Common myeloid progenitor, CD34-positive (primary cell): Measurements from ENCODE around the gene SPECC1.

Source experiments
- CTCF ChIA-PET: fragments of 350-600 bp; sonication (Branson Sonifier 250); formaldehyde crosslinking; loops from one replicate; lab custom pipeline; 2021; ENCODE audit warnings: antibody characterized with exemption; lab: Charles Lee
- POLR2A ChIA-PET: fragments of 350-600 bp; sonication (Branson Sonifier 250); formaldehyde crosslinking; loops from one replicate; lab custom pipeline; 2021; ENCODE audit warnings: antibody characterized with exemption; lab: Charles Lee
- DNase-seq, 3 donors: peaks; one replicate each; pipeline versions ENCODE4 v3.0.0 to v3.0.0-alpha.2; 2013
- H3K27ac ChIP-seq, 2 experiments: 1 replicate in 1 of 2; 2 replicates in 1 of 2; pipeline ENCODE4 v1.7.0; 2013; ENCODE audit warnings: inconsistent platforms in 2 of 2, low read length in 2 of 2, mild to moderate bottlenecking in 2 of 2, low read depth in 1 of 2, moderate library complexity in 1 of 2; ENCODE audit not compliant: severe bottlenecking in 2 of 2, insufficient read depth in 1 of 2, poor library complexity in 1 of 2
- H3K27me3 ChIP-seq, 5 experiments: replicated peaks in 2 of 5; 1 replicate in 3 of 5; 2 replicates in 2 of 5; pipeline versions ENCODE4 v1.6.1 to v1.7.0; 2013; ENCODE audit warnings: low read length in 4 of 5, mild to moderate bottlenecking in 2 of 5, moderate library complexity in 2 of 5, inconsistent platforms in 1 of 5; ENCODE audit not compliant: insufficient read depth in 5 of 5, control insufficient read depth in 4 of 5
- H3K36me3 ChIP-seq, 4 experiments: 1 replicate in 2 of 4; 2 replicates in 2 of 4; pipeline versions ENCODE4 v1.6.1 to v1.7.0; 2013; ENCODE audit warnings: low read length in 3 of 4, control low read depth in 1 of 4, mild to moderate bottlenecking in 1 of 4; ENCODE audit not compliant: control insufficient read depth in 4 of 4, insufficient read depth in 4 of 4
- H3K4me1 ChIP-seq, 4 experiments: 1 replicate in 3 of 4; 2 replicates in 1 of 4; pipeline versions ENCODE4 v1.6.1 to v1.7.1; 2013; ENCODE audit warnings: low read length in 3 of 4, mild to moderate bottlenecking in 3 of 4, control low read depth in 1 of 4, inconsistent platforms in 1 of 4, moderate library complexity in 1 of 4; ENCODE audit not compliant: control insufficient read depth in 4 of 4, insufficient read depth in 4 of 4; ENCODE audit errors: control extremely low read depth in 1 of 4
- H3K4me3 ChIP-seq, 7 experiments: 1 replicate in 4 of 7; 2 replicates in 3 of 7; pipeline versions ENCODE4 v1.5.1 to v1.7.0; 2013; ENCODE audit warnings: mild to moderate bottlenecking in 7 of 7, low read length in 6 of 7, moderate library complexity in 6 of 7, inconsistent platforms in 2 of 7, low read depth in 2 of 7, control low read depth in 1 of 7; ENCODE audit not compliant: insufficient read depth in 4 of 7, control insufficient read depth in 1 of 7; ENCODE audit errors: extremely low read depth in 1 of 7
- H3K9me3 ChIP-seq, 5 experiments: 1 replicate in 4 of 5; 2 replicates in 1 of 5; pipeline versions ENCODE4 v1.6.1 to v1.7.1; 2013; ENCODE audit warnings: low read length in 4 of 5, mild to moderate bottlenecking in 2 of 5, inconsistent platforms in 1 of 5, low read depth in 1 of 5, moderate library complexity in 1 of 5; ENCODE audit not compliant: control insufficient read depth in 4 of 5, insufficient read depth in 2 of 5; ENCODE audit errors: control extremely low read depth in 1 of 5
- WGBS: methylation state at CpG from one replicate; pipeline ENCODE4 v1.1.5; 2013; ENCODE audit not compliant: insufficient coverage; 5-methylcytosine and 5-hydroxymethylcytosine counted together

SPECC1 gene

DNA sequence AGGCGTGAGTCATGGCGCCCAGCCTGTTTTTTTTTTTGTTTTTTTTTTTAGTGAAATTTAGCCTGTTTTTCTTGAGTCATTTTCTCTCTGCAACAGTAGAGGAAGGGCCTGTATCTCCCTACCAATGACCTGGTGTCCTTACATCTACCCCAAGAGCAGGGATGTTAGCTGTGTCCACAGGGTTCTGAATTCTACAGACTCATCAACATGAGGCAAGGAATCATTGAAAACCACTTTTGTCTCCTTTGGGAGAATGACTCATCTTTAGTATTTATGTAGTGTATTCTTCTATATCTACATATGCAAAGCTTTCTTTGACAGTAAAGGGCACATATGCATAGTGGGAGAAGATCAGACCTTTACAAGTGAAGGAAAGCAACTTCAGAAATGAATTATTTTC lies 105.3 kb downstream of the SPECC1 start:
- no peaks in the 10 kb centered on the region for H3K27me3 ChIP-seq
- no peak overlapping the region for H3K27ac ChIP-seq
- no peak overlapping the region for H3K4me3 ChIP-seq
- no peaks in the 10 kb centered on the region for H3K4me1 ChIP-seq
- DNase-seq, result no peak
- no peaks in the 10 kb centered on the region for H3K9me3 ChIP-seq
- CTCF ChIA-PET, result interaction anchor here (0.6 to 1.8 kb wide), 2 partner anchors 122 to 256 kb away, joined by 5 to 6 read pairs; no protein-coding TSS in a partner anchor
- 100% methylated on average over 2 of the region's 2 CpGs for WGBS
- POLR2A ChIA-PET, result no interaction called here
- H3K36me3 ChIP-seq, result peaks cover 0 to 14% (median 10%) of the 10 kb centered on the region in 4 experiments

DNA sequence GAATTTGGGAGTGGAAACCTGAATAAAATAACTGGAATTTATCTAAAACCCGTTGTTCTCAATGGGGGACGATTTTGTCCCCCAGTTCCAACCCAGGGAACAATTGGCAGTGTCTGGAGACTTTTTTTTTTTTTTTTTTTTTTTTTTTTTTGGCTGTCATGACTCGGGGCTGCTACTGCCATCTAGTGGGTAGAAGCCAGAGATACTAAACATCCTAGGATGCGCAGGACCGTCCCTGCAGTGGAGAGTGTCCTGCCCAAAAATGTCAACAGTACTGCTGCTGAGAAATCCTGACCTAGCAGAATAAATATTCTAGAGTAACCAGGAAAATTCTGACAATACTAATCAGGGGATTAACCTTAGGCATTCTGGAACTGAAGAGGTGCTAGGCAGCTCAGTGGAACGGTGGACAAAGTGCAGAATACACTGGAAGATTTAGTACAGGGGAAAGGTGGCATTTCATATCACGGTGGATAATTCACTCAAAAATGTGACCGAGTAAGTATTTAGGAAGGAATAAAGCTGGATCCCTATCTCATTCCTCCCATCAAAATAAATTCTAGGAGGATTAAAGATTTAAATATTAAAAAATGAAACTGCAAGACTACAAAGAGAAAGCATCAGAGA lies 107.6 kb downstream of the SPECC1 start:
- POLR2A ChIA-PET, result no interaction called here
- DNase-seq, result peak; percentile 60 to 82 (median 75)

DNA sequence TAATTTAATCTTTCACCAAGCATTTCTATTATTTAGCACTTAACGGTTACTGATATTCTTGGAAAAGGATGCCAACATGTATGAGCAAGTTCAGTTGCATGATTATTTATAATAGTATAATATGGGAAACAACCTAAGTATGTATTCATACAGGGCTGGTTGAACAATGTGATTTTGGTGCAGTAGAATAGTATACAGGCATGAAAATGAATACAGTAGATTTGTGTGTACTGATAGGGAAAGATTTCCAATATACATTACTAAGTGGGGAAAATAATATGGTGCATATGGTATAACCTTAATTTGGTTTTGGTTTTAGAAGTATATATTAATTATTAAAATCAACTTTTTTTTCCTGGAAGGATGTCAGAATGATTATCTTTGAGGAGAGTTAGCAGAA lies 109.1 kb downstream of the SPECC1 start:
- Histone ChIP-seq H3K36me3 (peaks cover 0 to 3% (median 1%) of the 10 kb centered on the region in 4 experiments), H3K27me3 (no peaks in the 10 kb centered on the region), H3K9me3 (no peaks in the 10 kb centered on the region), H3K4me1 (no peaks in the 10 kb centered on the region), H3K4me3 (no peak overlapping the region), H3K27ac (no peak overlapping the region)
- CTCF ChIA-PET, result interaction anchor here (1.4 to 2.7 kb wide), 4 partner anchors 45 to 129 kb away, joined by 3 to 18 read pairs (median 6); no protein-coding TSS in a partner anchor
- POLR2A ChIA-PET, result no interaction called here
- no CpG with 5 or more reads among the region's 1 CpG for WGBS
- DNase-seq, result no peak

More for the DNA sequence above, 107.6 kb downstream of the SPECC1 start:
- no peaks in the 10 kb centered on the region for H3K4me1 ChIP-seq
- 11% methylated on average over 3 of the region's 8 CpGs for WGBS
- no peak overlapping the region for H3K4me3 ChIP-seq
- CTCF ChIA-PET, result interaction anchor here (0.8 to 2.7 kb wide), 14 partner anchors 10 to 128 kb away, joined by 3 to 18 read pairs (median 4); no protein-coding TSS in a partner anchor
- H3K9me3 ChIP-seq, result no peaks in the 10 kb centered on the region
- peaks cover 0 to 5% (median 2%) of the 10 kb centered on the region in 4 experiments for H3K36me3 ChIP-seq
- no peaks in the 10 kb centered on the region for H3K27me3 ChIP-seq
- no peak overlapping the region for H3K27ac ChIP-seq

DNA sequence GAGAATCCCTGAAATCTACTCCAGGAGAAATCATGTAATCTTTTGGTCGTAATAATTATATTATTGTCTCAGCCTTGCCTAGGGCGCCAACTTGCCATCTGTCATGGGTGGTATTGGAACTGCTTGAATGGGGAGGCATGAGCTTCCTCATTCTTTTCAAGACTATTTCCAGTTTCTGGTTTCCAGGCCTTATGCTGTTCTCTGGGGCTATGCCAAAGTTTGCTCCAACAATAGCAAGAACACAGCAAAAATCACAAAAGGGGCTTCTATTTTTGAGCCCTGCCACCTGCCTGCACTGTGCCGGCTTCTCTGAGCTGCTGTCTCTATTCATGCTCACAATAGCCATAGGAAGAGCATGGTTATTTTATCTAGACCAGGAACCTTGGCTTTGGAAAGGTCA lies 111.7 kb downstream of the SPECC1 start:
- H3K9me3 ChIP-seq, result no peaks in the 10 kb centered on the region
- 86% methylated on average over 3 of the region's 3 CpGs for WGBS
- POLR2A ChIA-PET, result no interaction called here

DNA sequence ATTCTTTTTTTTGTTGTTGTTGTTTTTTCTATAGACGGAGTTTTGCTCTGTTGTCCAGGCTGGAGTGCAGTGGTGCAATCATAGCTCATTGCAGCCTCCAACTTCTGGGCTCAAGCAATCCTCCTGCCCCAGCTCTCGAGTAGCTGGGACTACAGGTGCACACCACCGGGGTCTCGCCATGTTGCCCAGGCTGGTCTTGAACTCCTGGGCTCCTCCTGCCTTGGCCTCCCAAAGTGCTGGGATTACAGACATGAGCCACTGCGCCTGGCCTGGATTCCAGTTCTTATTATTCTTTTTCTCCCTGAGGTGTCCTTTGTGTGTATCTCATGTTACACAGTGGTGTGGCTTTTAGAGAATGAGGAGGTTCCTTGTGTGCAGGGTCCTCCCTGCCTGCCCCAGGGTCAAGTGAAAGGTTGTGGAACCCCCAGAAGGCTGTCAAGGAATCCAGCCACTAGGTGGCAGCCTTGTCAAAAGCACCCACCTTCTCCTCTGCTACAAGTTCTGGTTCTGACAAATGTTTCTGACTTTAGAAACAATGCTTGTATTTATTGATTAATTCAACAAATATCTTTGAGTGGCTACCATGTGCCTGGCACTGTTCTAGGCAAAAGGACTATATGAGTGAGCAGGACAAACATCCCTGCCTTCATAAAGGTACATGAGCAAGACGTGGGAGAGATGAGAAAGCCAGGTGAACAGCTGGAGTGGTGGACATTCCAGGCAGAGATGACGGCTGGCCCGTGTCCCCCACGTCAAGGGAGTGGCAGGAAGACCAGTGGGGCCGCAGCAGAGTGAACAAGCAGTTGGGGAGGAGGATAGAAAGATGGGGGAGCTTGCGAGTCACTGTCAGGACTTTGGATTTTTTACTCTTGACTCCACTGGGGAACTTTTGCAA lies 112.4 kb downstream of the SPECC1 start:
- H3K4me1 ChIP-seq, result no peaks in the 10 kb centered on the region
- ChIA-PET POLR2A (no interaction called here), CTCF (interaction anchor here (0.6 to 3.1 kb wide), 17 partner anchors 9 to 200 kb away, joined by 3 to 27 read pairs (median 3); no protein-coding TSS in a partner anchor)
- 80% methylated on average over 10 of the region's 11 CpGs for WGBS
- H3K27ac ChIP-seq, result no peak overlapping the region
- H3K36me3 ChIP-seq, result peaks cover 0 to 13% (median 9%) of the 10 kb centered on the region in 4 experiments
- no peak overlapping the region for H3K4me3 ChIP-seq
- no peaks in the 10 kb centered on the region for H3K27me3 ChIP-seq
- H3K9me3 ChIP-seq, result no peaks in the 10 kb centered on the region
- DNase-seq, result peak; percentile 63 to 72 (median 63)

More for the DNA sequence above, 111.7 kb downstream of the SPECC1 start:
- no peak overlapping the region for H3K4me3 ChIP-seq
- no peaks in the 10 kb centered on the region for H3K4me1 ChIP-seq
- peaks cover 0 to 11% (median 8%) of the 10 kb centered on the region in 4 experiments for H3K36me3 ChIP-seq
- H3K27ac ChIP-seq, result no peak overlapping the region
- H3K27me3 ChIP-seq, result no peaks in the 10 kb centered on the region
- CTCF ChIA-PET, result interaction anchor here (0.6 to 3.1 kb wide), 15 partner anchors 12 to 200 kb away, joined by 3 to 27 read pairs (median 4); no protein-coding TSS in a partner anchor
- peak in 2 of 3 donors; percentile 23 to 47 for DNase-seq

DNA sequence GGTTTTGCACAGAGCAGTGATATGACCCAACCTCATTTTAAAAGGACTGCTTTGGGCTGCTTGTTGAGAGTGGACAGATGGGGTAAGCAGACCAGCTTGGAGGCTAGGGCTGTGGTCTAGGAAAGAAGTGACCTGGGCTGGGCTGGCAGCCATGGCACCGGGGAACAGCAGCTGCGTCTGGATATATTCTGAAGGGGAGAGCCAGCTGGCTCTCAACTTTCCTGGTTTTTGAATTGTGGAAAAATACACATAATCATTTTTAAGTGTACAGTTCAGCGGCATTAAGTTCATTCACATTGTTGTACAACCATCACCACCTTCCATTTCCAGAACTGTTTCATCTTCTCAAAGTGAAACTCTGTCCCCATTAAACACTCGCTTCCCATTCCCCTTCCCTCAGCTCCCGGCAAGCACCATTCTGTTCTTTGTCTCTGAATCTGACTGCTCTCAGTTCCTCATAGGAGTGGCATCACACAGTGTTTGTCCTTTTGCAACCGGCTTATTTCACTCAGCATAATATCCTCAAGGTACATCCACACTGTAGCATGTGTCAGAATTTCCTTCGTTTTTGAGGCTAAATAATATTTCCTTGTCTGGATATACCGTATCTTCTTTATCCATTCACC lies 113.2 kb downstream of the SPECC1 start:
- H3K27ac ChIP-seq, result no peak overlapping the region
- WGBS, result 97% methylated on average over 8 of the region's 8 CpGs
- H3K9me3 ChIP-seq, result no peaks in the 10 kb centered on the region
- no peak overlapping the region for H3K4me3 ChIP-seq
- H3K27me3 ChIP-seq, result no peaks in the 10 kb centered on the region
- H3K36me3 ChIP-seq, result peaks cover 0 to 13% (median 9%) of the 10 kb centered on the region in 4 experiments
- no peak for DNase-seq
- H3K4me1 ChIP-seq, result no peaks in the 10 kb centered on the region
- ChIA-PET CTCF (interaction anchor here (0.6 to 3.1 kb wide), 9 partner anchors 9 to 199 kb away, joined by 3 to 27 read pairs (median 5); no protein-coding TSS in a partner anchor), POLR2A (no interaction called here)
